Panc1 (cell line): ENCODE data around the gene DCLK2. TPM values are rescaled to one million over a fixed set of nuclear protein-coding genes. Genes with fewer than 3 reads are reported as not detected.

ENCODE experiments used
- ATAC-seq: fragments of 200-7000 bp; cut with Tn5 transposase; 2 replicates; pipeline ENCODE4 v1.9.1; 2020; ENCODE audit warnings: mild to moderate bottlenecking, moderate library complexity
- BruUV-seq: library from RNA; stranded (reverse); fragments of 400-500 nt; replicated peaks from 2 replicates; lab custom pipeline; 2021; lab: Mats Ljungman, UMichigan
- CTCF ChIA-PET: fragments of 300-600 bp; sonication (Branson Sonifier 250); formaldehyde crosslinking; loops from one replicate; lab custom pipeline; 2022; ENCODE audit warnings: antibody characterized with exemption; lab: Charles Lee
- POLR2A ChIA-PET: fragments of 300-600 bp; sonication (Branson Sonifier 250); formaldehyde crosslinking; loops from one replicate; lab custom pipeline; 2022; ENCODE audit warnings: antibody characterized with exemption; lab: Charles Lee
- DNase-seq: peaks from one replicate; pipeline ENCODE4 v3.0.0-alpha.2; 2010; ENCODE audit warnings: low read depth, low spot score
- H3K27ac ChIP-seq: 2 replicates; pipeline ENCODE4 v1.5.1; 2011; ENCODE audit warnings: mild to moderate bottlenecking, low read length, inconsistent platforms
- H3K27me3 ChIP-seq: fragments of 200-500 bp; sonication (Bioruptor generic); 2 replicates; pipeline ENCODE4 v1.6.0; 2014; ENCODE audit warnings: low read length, inconsistent platforms; ENCODE audit not compliant: control insufficient read depth, insufficient read depth
- H3K36me3 ChIP-seq: fragments of 200-500 bp; sonication (Bioruptor generic); 2 replicates; pipeline ENCODE4 v1.5.1; 2014; ENCODE audit warnings: inconsistent platforms, mild to moderate bottlenecking, low read length, moderate library complexity; ENCODE audit not compliant: control insufficient read depth, insufficient read depth
- H3K4me1 ChIP-seq: 2 replicates; pipeline ENCODE4 v1.5.1; 2011; ENCODE audit warnings: inconsistent platforms, mild to moderate bottlenecking, low read length, moderate library complexity; ENCODE audit not compliant: control insufficient read depth, insufficient read depth
- H3K4me3 ChIP-seq, 2 experiments: 2 replicates each; pipeline ENCODE4 v1.5.1; 2011 to 2012; ENCODE audit warnings: low read depth in 2 of 2, low read length in 2 of 2, mild to moderate bottlenecking in 2 of 2, inconsistent platforms in 1 of 2, moderate library complexity in 1 of 2
- H3K9me3 ChIP-seq: fragments of 200-500 bp; sonication (Bioruptor generic); 2 replicates; pipeline ENCODE4 v1.5.1; 2014; ENCODE audit warnings: low read depth, mild to moderate bottlenecking, inconsistent platforms, low read length, moderate library complexity; ENCODE audit not compliant: control insufficient read depth, insufficient read depth
- CTCF ChIP-seq: fragments of 450-650 bp; IDR thresholded peaks from 2 replicates; pipeline ENCODE4 v1.5.1; 2017; ENCODE audit warnings: mild to moderate bottlenecking
- POLR2AphosphoS5 ChIP-seq: IDR thresholded peaks from 2 replicates; pipeline ENCODE4 v1.6.1; 2012; ENCODE audit warnings: mild to moderate bottlenecking, low read depth, low read length, moderate library complexity
- SIN3A ChIP-seq: IDR thresholded peaks from 2 replicates; pipeline ENCODE4 v1.6.1; 2012; ENCODE audit warnings: low read depth, mild to moderate bottlenecking, low read length, moderate library complexity, borderline replicate concordance; ENCODE audit not compliant: insufficient read depth
- TCF7L2 ChIP-seq: IDR thresholded peaks from 2 replicates; pipeline ENCODE4 v1.6.1; 2011; ENCODE audit warnings: mild to moderate bottlenecking, low read depth, low read length, inconsistent platforms
- in situ Hi-C: cut with HindIII; loops from 2 replicates; pipeline ENCODE4 v1.10.0; 2016; ENCODE audit warnings: low sequenced_read_pairs, low pct_unique_long_range_greater_than_20kb
- intact Hi-C: fragments of 100-400 bp; cut with micrococcal nuclease; formaldehyde crosslinking; loops from one replicate; pipeline ENCODE4 v1.10.0; 2022; ENCODE audit not compliant: unreplicated experiment
- total RNA-seq: library from RNA; stranded (reverse); gene quantifications from one replicate; pipeline ENCODE4 v1.2.1, GENCODE V29; 2021; ENCODE audit not compliant: unreplicated experiment
- TF ChIP-seq, protein P1 (sequence below), 2 experiments: IDR thresholded peaks; 2 replicates each; pipeline ENCODE4 v1.6.1; 2011 to 2012; ENCODE audit warnings: low read depth in 2 of 2, control low read depth in 1 of 2, low read length in 1 of 2, mild to moderate bottlenecking in 1 of 2, moderate library complexity in 1 of 2; ENCODE audit not compliant: insufficient read depth in 1 of 2

Gene DCLK2
- total RNA-seq, 1 experiment from 2014 or later: 9.5 TPM

DNA sequence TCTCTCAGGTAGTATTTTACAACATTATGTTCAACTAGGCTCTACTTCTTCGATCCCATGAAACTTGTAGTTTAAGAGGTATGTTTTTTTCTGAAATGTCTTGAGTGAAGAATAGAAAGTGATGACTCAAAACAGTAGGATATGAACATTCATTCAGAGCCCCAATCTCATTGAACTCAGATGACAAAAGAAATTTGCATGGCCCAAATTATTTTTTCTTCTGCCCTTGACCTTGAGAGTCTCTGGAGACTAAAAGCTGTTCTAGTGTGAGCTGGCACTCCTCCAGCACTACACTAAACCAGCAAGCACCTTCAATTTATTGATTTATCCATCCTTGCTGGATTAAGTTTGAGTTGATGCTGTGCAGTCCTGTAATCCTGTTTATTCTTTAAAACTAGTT is 4.0 kb downstream of the DCLK2 start:
- no peaks in the 10 kb centered on the region for H3K27me3 ChIP-seq
- ChIA-PET POLR2A (no interaction called here), CTCF (no interaction called here)
- H3K36me3 ChIP-seq: no peaks in the 10 kb centered on the region
- no peak for TF ChIP-seq POLR2AphosphoS5
- TF ChIP-seq TCF7L2: no peak
- no peak for TF ChIP-seq CTCF
- TF ChIP-seq, protein P1, sequence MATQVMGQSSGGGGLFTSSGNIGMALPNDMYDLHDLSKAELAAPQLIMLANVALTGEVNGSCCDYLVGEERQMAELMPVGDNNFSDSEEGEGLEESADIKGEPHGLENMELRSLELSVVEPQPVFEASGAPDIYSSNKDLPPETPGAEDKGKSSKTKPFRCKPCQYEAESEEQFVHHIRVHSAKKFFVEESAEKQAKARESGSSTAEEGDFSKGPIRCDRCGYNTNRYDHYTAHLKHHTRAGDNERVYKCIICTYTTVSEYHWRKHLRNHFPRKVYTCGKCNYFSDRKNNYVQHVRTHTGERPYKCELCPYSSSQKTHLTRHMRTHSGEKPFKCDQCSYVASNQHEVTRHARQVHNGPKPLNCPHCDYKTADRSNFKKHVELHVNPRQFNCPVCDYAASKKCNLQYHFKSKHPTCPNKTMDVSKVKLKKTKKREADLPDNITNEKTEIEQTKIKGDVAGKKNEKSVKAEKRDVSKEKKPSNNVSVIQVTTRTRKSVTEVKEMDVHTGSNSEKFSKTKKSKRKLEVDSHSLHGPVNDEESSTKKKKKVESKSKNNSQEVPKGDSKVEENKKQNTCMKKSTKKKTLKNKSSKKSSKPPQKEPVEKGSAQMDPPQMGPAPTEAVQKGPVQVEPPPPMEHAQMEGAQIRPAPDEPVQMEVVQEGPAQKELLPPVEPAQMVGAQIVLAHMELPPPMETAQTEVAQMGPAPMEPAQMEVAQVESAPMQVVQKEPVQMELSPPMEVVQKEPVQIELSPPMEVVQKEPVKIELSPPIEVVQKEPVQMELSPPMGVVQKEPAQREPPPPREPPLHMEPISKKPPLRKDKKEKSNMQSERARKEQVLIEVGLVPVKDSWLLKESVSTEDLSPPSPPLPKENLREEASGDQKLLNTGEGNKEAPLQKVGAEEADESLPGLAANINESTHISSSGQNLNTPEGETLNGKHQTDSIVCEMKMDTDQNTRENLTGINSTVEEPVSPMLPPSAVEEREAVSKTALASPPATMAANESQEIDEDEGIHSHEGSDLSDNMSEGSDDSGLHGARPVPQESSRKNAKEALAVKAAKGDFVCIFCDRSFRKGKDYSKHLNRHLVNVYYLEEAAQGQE (IDR thresholded peaks at IDR 0.05; ENCODE audit: insufficient read depth in 1 of 2, low read depth in 2 of 2, low read length in 1 of 2): no peak
- no peak for TF ChIP-seq SIN3A
- no peaks in the 10 kb centered on the region for H3K9me3 ChIP-seq
- DNase-seq: no peak
- ATAC-seq: no peak
- BruUV-seq: no TSS peak
- H3K27ac ChIP-seq: 0 out of 2 replicates have a peak overlapping the region, but pooled peaks have one; percentile 34
- H3K4me3 ChIP-seq: peak overlapping the region in 1 of 2 experiments; percentile 78; a peak in 1 of 4 replicates
- in situ Hi-C loops: no loop called here
- intact Hi-C loops: no loop called here
- peaks cover 23% of the 10 kb centered on the region for H3K4me1 ChIP-seq

DNA sequence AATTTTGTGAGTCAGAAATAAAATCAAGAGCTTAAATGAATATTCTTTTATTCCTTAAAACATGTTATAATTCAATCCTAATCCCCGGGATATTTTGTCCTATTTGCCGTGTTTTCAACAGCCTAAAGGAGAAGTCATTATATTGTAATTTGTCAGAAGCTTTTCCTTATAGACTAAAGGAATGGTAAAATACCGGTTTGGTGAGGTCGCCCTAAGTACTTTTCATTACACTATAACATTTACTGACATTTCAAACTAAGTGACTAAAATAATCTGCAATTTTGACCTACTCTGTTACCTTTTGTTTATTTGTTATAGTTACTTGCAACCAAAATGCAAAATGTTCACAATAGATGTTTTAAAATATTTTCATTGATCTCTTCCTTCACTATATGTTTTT is 8.8 kb downstream of the DCLK2 start:
- TF ChIP-seq CTCF (no peak), TCF7L2 (no peak), POLR2AphosphoS5 (no peak), SIN3A (no peak)
- TF ChIP-seq, protein P1 (IDR thresholded peaks at IDR 0.05; ENCODE audit: insufficient read depth in 1 of 2, low read depth in 2 of 2, low read length in 1 of 2): no peak
- ChIA-PET CTCF (no interaction called here), POLR2A (no interaction called here)
- Histone ChIP-seq H3K4me3 (no peak overlapping the region), H3K36me3 (no peaks in the 10 kb centered on the region), H3K27ac (no peak overlapping the region), H3K4me1 (peaks cover 15% of the 10 kb centered on the region), H3K27me3 (no peaks in the 10 kb centered on the region), H3K9me3 (no peaks in the 10 kb centered on the region)
- ATAC-seq (no peak), DNase-seq (no peak)
- no TSS peak for BruUV-seq
- intact Hi-C loops: no loop called here
- in situ Hi-C loops: no loop called here
